Fibroblast of the conjunctiva (primary cell): ENCODE data around the gene UTP11.

ENCODE experiments used
- DNase-seq: peaks from one replicate; pipeline ENCODE4 v3.0.0-alpha.2; 2010; ENCODE audit warnings: low read depth

UTP11 gene

DNA sequence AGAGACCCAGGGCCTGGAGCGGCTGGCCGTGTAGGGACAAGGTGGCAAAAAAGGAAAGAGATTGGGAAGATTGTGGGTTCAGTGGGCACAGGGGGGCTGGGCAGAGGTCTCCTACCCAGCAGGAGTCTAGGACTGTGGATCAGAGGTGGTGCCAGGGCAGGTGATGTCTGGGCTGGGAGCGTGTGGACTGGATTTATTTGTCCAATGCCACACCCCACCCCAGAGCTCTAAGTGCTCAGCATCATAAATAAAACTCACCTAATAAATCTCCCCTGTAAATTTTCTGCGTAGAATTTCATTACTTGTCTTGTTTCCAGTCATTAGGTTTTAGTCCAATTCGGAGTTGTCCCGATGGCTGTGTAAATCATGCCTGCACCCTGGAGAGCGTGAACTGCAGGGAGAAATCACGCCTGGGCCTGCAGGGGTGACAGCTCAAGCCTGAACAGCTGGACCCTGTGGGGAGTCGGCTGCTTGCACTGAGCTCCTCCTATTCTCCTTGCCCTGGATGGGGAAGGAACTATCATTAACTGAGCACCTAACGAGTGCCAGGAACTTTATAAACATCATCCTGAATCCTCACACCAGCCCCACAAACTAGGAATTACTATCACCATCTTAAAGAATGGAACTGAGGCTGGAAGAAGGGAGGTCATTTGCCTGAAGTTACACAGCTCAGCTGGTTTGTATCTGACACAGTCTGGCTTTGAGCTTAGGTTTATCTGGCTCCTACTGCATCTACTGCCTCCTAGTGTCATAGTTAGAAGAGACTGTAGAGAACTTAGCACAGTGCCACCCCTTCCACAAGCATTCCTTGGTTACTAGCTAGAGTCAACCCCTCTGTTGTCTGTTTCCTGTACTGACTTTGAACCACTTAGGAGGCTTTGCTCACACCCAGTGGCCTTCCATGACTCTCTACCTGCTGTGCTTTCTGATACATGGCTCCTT is 59.0 kb downstream of the UTP11 start:
- no peak for DNase-seq

DNA sequence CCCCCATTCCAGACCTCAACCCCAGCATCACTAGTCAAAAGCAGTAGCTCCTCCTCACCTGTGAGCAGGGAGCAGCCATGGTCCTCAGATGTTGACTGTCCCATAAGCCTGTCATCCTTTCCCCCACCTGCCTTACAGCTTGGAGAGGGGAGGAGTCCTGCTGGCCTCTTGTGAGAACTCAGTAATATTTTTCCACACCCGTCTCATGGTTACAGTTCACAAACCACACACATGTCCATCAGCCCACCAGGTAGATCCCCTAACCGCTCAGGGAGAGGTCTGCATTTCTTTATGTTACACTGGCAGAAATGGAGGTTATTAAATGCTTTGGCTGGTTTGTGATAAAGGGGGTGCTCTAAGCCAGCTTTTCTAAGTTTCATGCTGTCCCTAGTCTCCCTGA is 60.3 kb downstream of the UTP11 start:
- DNase-seq, result no peak

DNA sequence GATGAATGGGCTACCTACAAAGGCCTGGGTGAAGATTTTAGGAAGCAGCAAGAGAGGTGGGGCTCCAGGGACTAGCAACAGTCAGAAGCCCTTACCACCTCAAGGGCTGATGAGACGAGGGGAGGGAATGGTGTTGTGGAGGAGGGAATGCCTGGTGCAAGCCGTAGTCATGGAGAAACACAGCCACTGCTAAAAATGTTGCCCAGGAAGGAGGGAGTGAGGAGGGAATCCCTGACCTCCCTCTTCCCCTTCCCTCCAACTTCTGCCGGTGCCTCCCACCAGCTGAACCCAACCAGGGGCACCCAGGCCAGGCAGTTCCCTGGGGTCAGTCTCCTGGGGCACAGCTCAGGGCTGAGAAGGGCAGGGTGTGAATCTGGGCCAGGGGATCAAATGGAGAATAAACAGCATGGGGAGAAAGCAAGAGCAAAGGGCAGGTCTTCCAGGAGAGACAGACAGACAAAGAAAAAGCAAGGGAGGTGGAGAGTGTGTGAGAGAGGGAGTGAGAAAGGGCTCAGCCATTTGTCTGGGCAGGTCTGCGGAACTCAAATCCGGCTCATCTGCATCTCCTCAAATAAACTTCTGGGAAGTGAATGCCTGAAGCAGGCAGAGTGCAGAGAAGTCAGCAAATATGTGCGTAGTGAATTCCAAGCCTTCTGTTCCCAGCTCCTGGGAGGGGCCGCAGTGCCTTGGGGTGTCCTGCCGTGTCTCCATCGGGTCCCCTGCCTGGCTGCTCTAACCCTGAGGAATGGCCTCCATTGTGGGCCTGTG is 61.2 kb downstream of the UTP11 start:
- DNase-seq, result no peak

DNA sequence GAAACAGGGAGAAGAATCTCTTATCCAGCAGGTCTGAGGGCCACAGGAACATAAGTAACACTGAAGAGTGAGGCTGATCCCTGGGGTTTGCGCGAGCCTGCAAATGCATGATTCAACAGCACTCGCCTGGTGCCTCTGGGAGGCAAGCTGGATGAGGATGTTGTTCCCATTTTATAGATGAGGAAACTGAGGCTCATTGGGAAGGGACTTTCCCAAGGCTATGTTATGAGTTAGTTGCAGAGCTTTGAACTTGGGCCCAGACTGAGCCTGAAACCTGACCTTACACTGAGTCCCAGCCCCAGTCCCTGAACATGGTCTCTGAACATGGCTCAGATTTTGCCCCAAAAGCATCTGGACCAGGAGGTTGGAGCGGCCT is 61.8 kb downstream of the UTP11 start:
- DNase-seq, result no peak
